Prostate gland (tissue), 2 donors: Measurements from ENCODE around the gene MDFI.

Source experiments
- CTCF ChIP-seq, 4 experiments: fragments of 200-600 bp in 2 of 4; fragments of 450-650 bp in 2 of 4; sonication (generic) in 2 of 4; IDR thresholded peaks; 1 replicate in 3 of 4; 2 replicates in 1 of 4; pipeline ENCODE4 v1.5.1; 2016 to 2019; ENCODE audit warnings: antibody characterized with exemption in 4 of 4, mild to moderate bottlenecking in 2 of 4, moderate library complexity in 2 of 4
- POLR2AphosphoS5 ChIP-seq: sonication (generic); formaldehyde crosslinking; IDR thresholded peaks from one replicate; pipeline ENCODE4 v1.6.1; 2017; ENCODE audit warnings: antibody characterized with exemption

- no peak for TF ChIP-seq POLR2AphosphoS5
- TF ChIP-seq CTCF (IDR thresholded peaks at IDR 0.05), result no peak
These were observed 56.7 kb downstream of the MDFI start for GRCh38 chr6:41694815-41695526.
